NCI-H446 treated with DMSO at 0.1 percent for 48 hours (cell line): ENCODE results near the gene PAPPA.

Experiments used
- DNase-seq: peaks from one replicate; lab custom pipeline; 2025; lab: John Stamatoyannopoulos, UW

PAPPA gene

DNA sequence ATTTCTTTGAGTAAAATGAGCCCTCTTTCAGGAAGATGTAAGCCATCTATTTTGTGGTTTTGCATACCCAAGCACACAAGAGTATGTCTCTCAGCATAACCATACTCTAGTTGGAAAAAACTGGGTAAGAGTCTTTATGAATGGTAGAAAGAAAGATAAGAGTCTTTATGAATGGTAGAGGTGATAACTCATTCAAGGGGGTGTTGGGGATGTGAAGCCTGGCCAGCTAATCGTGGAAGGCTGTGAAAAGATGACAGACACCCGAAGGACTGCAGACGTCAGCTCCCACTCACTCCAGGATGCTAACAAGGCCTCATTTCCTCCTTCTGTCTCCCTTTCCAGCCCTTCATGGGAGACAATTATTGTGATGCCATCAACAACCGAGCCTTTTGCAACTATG is 228.5 kb downstream of the PAPPA start:
- DNase-seq, result no peak

DNA sequence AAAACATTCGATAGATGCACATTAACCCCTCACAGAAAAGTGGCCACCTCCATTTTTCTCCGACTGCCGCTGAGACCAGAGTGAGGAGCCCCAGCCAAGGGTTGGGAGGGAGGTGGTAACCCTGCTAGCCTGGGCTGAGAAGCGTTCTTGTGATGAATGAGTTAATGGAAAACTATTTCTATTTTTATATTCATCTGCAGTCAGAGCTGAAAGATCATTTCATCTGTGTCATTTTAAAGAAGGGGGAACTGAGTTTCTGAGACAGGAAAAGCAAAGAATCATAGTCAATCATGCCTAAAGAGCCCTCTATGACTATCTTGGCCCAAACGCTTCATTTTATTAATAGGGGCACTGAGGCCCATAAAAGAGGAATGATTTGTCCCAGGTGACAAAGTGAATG is 229.5 kb downstream of the PAPPA start:
- no peak for DNase-seq

DNA sequence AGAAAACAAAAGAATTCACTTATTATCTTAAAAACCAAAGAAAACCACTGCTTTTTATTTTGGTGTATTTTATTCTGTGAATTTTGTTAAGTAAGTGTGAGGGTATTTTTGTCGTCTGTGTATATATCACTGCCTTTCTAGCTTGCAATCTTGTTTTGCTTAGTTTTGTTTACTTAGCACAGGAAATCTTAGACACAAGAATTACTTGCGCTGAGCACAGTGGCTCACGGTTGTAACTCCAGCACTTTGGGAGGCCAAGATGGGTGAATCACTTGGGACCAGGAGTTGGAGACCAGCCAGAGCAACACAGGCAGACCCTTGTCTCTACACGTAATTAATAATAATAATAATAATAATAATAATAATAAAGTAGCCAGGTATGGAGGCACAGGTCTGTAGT is 230.3 kb downstream of the PAPPA start:
- no peak for DNase-seq

DNA sequence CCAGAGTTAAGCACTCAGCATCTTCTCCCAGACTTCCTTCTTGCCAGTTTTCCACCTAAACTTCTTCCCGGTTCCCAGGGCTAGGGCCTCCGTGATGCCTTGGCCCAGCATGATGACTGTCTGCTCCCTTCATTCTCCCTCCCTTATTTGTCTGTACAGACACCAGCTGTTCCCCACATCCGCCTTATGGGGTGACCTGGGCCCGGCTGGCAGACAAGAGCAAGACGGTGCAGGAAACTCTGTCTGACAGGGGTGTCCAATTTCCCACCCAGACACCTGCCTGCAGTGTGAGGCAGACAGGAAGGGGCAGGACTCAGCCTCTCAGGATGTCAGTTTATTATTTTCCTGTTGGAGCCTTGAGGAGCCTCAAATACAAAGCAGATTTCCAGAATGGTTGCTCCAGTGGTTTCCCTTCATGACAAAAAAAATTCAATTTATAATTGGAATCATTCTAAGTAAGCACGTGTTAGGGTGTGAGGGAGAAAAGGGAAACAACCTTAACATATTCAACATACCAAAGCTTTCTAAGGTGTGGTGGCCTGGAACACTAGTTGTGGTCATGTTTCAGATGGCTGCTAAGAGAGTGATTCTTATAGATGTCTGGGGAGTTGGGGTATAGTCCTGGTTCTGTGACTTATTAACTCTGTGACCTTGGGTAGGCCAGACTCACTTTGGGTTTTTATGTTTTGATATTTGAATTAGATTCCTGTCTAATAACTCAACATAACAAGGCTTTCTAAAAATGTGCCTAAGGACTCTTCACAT is 234.5 kb downstream of the PAPPA start:
- DNase-seq, result no peak

DNA sequence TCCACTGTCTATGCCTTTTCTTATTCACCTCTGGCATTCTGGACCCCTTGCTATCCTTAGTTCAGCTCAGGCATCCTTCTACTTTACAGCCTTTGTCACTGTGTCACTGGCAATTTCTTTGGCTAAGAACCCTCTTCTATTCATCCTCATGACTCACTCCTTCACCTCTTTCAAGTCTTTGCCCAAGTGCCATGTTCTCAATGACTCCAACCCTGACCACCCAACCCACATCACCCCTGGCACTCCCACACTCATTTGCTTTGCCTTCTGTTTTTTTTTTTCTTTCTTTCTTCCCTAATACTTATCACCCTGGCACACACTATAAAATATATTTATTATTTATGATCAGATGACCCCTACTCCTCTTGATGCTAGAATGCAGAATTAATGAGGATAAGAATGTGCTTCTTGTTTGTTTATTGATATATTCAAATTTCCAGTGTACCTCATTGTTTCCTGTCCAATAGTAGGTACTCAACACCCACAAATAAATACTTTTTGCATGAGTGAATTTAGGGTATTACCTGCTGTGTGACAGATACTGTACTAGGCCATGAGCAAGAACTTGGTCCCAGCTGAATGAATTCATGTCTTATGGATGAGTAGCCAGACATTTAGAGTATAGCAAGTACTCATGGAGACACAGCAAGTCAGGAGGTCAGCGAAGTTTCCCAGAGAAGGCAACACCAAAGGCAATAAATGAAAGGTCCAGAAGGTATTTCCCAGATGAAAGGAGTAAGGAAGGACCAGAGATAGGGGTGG is 236.1 kb downstream of the PAPPA start:
- no peak for DNase-seq

DNA sequence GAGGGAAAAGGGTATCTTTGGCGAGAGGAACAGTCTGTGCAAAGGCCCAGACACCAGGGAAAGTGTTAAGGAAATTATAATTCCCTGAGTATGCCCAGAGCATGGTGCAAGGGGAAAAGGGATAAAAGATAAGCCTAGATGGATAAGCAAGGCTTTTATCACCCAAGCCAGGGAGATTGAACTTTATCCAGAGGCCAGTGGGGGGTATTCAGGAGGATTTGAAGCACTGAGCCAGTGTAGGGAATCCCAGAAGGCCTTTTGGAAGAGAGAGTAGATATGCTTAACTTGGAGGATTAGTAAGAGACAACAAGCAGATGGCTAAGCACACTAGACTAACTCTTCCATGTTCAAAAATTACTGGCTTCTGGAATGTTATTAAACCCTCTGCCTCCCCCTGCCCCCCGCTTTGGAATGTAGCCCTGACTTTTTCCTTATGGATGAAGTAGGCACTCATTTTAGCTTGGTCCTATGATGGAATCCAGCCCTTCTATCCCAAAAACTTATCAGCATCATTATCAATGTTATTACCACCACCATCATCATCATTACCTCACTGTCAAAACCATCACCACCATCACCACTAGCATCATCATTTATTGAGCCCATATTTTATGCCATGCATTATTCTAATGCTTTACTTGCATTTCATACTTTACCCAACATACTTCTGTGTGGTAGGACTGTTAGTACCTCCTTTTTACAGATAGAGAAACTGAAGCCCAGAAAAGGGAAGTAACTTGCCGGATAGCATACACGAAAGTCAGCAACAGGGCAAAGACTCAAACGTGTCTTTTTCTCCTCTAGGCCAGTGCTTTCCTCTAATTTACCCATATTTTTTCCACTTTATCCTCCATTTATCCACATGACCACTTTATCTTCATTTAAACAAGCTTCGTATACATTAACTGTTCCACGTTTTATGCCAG is 237.0 kb downstream of the PAPPA start:
- DNase-seq, result no peak

DNA sequence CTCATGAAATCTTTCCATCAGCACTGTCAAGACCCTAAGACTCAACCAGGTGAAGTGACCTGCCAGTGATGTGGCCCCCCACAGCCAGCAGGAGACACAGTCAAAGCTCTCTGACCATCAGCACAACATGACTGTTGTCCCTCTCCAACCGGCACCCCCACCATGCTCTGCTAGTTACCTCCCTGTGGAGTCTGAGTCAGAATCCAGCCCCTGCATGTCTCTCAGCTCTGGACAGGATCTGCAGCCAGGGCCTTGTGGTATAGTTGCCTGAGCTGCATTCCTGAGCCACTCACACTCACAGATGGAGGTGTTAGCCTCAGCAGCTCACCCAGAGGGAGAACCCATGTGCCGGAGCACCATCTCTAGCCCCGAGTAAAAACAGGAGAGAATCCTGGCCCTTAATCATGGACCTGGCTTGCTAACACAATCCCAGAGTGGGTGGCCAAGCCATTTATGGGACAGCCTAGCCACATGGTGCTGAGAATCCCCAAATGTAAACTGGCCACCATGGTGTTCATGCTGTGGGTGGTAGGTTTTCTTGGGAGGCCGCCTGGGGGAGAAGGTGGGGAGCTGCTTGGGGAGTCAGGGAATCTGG is 237.8 kb downstream of the PAPPA start:
- DNase-seq, result no peak

DNA sequence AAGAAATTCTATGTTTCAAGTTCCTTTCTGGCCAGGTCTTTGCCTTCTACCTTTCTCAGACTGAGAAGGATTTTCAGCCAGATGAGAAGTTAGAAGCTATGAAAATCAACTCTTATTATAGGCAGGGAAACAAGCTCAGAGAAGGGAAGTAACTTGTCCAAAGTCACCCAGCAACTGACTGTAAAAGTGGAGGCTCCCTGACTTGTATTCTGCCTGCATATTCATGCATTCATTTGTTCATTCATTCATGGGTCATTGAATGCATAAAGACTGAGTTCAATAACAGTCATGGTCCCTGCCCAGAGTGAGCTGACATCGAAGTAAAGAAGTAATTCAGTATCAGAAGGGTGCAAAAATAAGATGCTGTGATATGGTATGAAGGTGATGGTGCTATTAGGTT is 239.6 kb downstream of the PAPPA start:
- DNase-seq, result no peak

DNA sequence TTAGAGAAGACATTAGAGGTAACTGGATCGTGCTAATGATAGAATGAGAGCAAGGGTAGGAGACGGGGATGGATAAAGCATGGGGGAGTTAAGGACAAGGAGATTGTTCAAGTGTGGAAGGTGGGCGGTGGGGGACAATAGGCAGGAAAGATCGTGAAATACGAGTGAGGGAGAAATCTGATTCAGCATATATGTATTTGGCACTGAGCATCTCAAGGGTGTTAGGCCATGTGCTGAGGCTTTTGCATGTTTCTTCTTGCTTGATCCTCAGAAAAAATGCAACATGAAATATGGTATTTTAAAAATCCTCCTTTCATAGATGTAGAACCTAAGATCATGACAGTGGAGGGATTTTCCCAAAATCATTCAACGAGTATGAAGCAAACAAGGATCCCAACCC is 240.5 kb downstream of the PAPPA start:
- DNase-seq, result no peak

DNA sequence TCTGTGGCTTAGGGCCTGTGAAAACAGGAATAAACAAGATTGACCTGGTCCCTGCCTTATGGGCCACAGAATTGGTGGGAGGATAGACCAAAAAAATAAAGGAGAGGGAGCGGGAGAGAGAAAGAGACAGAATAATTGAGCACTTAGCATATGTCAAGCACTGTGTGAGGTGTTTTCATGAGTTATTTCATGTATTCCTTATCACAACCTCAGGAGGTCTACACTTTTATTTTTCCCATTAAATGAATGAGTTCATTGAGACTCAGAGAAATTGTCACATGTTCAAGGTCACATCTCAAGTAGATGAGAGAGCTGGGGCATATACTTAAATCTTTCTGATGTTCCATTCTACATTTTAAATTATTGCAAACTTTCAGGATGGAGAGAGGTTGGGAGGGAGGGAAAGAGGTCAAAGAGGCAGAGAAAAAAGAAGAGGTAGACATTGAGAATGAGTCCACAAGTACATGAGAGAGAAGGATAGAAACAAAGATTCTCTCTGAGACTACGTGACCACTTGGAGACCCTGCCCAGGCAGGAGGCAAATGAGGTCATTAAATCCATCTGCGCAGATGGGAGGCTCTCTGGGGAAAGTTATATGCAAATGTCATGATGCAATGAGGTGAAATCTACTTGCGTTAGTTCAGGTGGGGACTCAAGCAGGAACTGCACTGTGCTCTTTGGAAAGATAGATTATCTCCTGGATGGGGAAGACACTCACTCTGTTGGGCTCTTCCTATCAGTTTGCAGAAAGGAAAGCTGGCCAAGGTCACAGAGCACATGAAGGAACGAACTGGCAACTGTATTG is 241.5 kb downstream of the PAPPA start:
- no peak for DNase-seq

DNA sequence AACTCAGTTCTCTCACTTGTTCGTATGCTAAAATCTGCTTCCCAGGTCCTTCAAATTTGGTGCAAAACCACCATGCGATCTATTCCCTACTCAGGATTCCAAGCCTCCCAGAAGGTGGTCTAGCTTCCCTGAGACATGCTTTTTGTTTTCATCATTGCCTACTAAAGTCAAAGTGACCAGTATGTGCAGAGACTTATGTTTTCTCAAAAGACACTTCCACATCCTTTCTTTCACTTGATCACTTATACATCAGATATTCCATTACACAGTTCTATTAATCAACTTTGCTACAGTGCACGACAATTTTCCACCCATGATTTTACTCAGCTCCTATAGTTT is 242.1 kb downstream of the PAPPA start:
- no peak for DNase-seq

DNA sequence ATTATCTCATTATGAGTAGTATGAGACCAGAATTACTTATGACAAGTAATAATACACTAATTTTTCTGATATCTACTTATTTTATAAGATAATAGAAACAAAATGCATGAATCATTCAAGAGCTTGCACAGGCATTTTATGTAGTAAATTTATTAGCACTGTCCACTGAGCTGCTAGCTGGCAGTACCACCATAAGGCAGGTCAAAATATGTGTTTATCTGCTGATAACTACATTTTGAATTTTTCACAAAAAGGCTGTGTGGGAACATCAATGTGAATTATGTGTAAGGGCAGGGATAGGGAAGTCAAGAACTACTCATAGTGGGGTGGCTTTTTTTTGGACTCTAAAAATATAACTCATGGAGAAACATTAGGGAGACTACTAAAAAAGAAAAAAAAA is 249.6 kb downstream of the PAPPA start:
- DNase-seq, result no peak

DNA sequence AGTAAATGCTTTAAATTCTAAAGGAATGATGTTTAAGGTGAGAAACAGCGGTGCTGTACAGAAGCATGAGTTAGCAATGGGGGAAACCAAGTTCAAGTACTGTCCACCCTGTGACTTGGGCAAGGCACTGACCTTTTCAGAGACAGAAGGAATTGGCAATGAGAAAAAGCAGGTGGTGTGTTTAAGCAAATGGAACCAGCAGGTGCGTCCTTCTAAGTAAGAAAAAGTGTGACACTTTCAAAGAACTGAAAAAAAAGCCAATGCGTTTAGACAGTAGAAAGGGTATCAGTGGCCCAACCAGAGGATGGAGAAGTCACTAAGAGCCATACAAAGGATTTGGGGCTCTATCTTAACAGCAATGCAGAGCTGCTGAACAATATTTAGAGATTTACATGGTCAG is 250.6 kb downstream of the PAPPA start:
- no peak for DNase-seq

DNA sequence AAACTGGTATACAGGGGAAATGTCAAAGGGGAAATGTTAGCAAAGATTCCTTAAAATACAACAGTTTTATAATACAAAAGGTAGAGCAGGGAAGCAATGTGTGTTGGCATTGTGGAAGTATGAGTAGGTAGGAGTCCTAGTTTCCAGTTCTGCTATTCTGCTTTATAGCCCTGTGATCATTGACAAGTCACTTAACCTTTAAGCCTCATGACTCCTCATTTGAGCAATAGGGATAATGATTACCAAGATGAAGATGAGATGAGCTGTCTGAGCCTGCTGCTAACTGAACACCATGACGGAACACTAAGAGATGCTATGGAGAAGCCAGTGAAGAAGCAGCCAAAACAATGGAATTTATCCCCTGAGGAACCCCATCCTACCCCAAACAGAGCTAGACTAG is 251.7 kb downstream of the PAPPA start:
- DNase-seq, result no peak

DNA sequence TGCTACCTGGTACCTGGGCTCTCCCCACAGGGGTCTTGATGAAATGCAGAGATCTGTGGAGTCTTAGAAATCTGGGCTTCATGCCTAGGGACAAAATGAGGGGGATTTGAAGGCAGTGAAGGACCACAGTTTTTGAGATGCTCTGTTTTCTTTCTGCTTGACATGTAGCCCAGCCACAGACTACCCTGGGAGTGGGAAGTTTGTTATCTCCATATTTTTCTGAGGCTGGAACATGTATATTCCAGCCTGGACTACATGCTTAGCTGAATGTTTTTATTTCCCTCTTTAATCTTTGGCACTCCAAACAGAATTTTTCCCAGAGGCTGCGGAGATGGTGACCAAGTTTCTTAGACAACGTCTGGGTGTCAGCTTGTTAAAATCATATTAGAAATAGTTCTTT is 252.9 kb downstream of the PAPPA start:
- DNase-seq, result no peak

DNA sequence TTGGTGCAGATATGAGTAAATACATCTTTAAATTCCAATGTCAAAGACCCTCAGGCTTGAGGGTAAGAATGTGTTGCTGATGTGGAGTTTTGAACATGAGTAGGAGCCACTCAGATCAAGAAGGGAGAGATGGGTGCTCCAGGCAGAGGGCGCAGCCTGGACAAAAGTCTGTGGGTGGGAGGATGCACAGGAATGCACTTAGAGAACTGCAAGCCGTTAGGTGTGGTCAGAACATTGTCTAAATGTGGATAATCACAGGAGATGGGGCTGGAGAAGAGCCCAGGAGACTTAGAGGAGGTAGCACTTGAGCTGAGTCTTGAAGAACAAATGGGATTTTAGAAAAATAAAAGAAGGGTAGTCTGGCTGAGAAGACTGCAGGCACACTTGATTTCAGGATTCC is 255.5 kb downstream of the PAPPA start:
- no peak for DNase-seq

DNA sequence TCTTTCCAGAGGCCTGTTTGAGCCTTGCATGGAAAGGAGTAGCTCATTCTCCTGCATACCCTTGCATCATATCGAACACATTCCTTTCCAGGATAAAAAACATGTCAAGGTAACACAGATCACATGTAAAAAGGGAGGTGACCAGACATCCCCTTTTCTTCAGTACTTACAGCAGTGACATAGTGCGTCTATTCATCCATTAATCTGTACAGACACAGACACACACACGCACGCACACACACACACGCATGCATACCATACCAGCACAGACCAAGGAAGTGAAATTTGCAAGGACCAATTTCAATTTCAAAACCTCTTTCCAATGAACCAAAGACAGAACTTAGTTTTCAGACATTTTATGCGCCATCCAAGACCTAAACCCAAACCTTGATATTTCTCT is 256.0 kb downstream of the PAPPA start:
- no peak for DNase-seq

DNA sequence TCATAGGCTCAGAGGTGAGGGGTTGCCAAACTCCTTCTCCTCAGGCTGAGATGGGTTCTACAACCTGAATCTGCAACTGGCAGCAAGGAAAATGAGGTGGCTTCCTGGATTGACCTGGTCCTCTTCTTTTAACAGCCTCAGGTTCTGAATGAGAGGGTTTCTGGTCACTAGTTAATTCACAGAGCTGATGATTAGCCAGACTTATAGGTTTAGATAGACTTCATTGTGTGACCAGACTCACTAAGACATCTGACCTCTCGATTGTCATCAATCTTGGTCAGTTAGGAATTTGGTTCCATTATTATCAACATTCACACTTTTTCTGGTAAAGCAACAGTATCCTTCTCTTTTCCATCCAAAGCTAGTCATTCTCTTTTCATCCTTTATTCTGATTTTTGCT is 257.9 kb downstream of the PAPPA start:
- no peak for DNase-seq

DNA sequence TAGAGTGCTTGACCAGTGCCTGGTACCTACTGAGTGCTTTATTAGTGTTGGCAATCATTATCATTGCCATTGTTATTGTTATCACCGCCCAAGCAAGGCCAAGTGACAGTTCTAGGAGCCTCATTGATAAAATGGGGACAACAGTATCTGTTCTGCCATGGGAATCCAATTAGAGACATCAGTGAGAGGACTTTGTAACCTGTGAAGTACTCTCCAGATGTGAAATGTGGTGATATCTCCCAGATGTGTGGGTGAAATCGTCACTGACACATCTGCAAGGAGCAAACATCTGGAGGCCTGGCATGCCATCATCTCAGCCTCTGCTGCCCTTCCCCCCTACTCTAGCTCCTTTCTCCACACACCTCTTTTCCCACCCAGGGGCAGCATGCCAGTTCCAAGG is 260.8 kb downstream of the PAPPA start:
- no peak for DNase-seq

DNA sequence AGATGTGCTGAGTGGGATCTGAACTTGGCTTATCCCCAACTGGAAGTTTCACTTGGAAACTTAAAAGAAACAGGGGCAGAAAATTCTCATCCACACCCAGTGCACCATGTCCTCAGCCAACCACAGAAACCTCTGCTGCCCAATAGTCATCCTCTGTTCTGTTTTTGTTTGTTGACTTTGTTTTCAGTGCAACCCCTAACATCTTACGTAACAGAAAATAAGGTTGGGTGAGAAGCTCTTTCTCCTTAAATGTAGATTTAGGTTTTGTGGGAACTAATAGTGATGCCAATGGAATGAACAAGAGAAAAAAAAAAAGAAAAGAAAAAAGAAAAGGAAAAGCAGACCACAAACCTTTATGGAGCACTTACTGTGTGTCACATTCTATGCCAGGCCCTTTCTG is 262.8 kb downstream of the PAPPA start:
- DNase-seq, result no peak

DNA sequence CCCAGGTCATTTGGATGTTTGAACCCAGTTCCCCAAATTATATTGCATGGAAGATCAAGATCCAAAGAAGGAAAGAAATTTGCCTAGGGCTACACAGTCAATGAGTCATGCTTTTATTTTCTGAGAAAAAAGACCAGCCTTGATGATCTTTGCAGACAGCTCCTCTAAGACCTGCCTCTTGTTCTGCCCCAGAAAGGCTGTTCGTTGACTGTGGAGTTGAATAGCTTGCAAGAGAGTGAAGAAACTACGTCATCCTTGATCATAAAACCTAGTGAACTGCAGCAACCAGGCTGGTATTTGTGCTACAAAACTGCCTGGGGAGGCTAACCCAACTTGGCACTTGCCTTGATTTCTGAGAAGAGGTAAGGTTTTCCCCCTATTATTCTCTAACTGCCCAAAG is 263.9 kb downstream of the PAPPA start:
- DNase-seq, result no peak

DNA sequence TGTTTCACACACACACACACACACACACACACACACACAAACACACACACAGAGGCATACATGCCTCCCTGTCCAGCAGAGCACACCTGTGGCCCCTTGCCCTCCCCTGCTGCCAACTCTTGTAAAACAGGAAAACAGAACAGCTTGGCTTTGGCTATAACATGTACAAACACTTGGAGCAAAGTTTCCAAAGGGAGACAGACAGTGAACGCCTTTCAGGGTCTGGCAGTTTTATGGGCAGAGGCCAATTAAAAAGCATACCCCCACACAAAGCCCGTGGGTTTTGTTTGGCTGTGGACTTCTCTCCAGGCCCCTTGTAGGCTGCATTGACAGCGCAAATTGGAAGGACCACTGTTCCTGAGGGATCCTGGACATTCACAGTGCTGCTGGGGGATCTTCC is 265.6 kb downstream of the PAPPA start:
- no peak for DNase-seq
